HG03045 (cell line): ENCODE data around the gene CBLIF.
A peak's percentile ranks its signal among the peaks of the same experiment; 100 is the strongest.
"Not testable (repeated sequence)": the region's sequence is repeated elsewhere in the genome, so short reads cannot be mapped to it uniquely, and the experiment has no call there.

Experiments used
- ATAC-seq: cut with Tn5 transposase; IDR thresholded peaks from one replicate; pipeline ENCODE4 v1.9.1; 2021; ENCODE audit warnings: mild to moderate bottlenecking, moderate library complexity; ENCODE audit not compliant: unreplicated experiment

CBLIF gene

DNA sequence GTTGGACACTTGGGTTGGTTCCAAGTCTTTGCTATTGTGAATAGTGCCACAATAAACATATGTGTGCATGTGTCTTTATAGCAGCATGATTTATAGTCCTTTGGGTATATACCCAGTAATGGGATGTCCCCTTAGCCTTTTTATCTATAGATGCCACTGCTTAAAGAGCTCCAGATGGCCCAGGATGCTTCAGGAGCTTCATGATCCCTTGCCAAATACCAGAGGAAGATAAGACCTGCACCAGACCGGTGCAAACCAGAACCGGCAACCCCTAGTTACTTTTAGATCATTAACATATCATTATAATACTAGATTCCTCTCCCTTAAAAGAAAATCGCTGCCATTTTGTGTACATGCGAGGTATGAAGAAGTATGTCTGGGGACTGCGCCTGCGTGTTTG is 3.1 kb upstream of the CBLIF start:
- not testable (repeated sequence) for ATAC-seq

DNA sequence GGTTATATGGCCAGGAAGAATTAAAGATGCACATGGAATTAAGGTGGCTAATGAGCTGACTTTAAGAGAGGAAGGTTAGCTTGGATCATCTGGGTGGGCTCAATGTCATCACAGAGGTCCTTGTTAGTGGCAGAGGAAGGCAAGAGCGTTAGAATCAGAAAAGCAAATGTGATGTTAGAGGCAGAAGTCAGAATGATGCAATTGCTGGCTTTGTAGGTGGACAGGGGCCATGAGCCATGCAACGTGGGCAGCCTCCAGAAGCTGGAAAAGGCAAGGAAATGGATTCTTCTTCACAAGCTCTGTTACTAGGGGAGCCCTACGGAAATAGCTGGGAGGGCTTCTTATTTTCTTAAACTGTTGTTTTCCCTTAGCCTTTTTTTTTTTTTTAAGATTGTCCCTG is 2.3 kb upstream of the CBLIF start:
- ATAC-seq = no peak

DNA sequence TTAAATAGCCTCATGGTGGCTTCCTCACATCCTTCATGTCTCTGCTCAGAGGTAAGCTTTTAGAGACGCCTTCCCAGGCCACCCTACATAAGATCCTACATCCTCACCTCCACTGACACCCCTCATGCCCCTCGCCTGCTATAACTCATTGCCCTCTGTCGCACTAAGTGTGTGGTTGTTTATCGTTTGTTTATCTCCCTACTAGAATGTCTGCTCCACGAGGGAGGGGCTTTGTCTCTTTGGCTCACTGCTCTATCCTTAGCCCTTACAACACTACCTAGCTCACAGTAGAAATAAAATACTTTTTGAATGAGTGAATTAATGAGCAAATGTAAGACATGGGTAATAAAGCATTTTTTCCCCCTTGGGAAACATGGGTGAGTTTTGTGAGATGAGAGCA is 1.3 kb upstream of the CBLIF start:
- ATAC-seq = no peak

DNA sequence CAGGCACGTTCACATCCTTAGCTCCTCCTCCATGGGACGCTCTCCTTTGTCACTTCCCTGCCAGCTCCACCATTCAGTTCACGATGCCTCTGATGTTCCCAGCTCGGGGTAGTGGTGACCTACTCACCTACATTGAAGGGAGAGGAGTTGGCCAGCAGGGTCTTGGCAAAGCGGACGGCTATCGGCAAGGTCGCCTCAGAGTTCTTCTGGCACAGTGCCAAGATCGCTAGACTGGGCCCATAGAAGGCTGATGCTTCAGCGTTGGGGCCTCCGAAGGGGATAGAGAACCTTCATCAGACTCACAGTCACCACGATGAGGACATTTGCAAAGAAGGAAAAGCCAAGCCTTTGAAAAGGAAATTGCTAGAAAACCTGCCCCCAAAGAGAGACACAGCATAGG is 3.0 kb downstream of the CBLIF start:
- no peak for ATAC-seq

DNA sequence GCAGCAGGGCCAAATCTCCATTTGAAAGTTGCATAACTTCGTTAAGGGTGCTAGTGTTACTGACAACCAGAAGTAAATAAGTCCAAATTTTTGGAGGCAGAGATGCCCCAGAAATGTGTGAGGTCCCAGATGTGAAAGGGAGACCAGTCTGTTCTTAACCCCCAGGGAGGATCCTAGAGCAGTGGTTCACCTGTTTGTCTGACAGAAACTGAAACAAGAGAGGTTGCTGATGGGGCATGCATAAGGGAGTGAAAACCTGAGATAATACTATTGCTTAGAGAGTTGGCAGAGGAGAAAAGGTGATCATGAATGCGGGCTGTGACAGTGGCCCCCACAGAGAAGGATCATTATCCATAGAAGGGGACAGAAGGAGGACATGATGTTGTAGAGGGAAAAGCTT is 3.8 kb downstream of the CBLIF start:
- no peak for ATAC-seq

DNA sequence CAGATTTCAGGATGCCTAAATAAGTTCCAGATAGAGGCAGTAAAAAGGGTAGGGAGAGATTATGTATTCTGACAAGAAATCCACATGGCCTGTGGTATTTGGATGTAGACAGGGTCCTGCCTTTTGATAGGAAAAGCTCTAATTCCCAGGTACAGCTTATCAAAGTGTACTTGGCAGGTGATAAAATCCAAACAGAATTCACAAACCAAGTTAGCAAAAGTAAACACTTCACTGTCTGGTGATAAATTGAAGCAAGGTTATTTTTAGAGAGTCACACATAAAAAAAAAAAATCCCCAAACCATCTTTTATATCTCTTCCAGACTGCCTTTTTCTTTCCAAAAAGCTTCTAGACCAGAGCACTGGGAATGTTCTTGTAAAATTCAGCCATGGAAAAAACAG is 5.7 kb downstream of the CBLIF start:
- ATAC-seq = no peak

DNA sequence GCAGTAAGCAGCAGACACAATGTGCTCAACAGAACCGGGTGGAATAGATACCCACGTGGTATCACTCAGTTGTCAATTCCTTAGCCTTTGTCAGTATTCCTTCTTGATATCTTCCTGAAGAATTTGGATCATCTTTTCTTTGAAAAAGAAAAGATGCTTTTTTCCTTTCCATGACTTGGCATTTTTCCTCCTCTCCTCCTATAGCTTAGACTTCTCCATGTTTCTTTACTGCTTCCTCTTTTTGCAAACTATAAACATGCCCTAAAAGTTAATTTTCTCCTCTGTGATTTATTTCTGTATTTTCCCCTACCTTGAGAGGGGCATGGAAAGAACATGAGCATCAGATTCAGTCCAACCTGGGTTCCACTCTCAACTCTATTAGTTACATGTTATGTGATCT is 11.7 kb downstream of the CBLIF start:
- no peak for ATAC-seq

DNA sequence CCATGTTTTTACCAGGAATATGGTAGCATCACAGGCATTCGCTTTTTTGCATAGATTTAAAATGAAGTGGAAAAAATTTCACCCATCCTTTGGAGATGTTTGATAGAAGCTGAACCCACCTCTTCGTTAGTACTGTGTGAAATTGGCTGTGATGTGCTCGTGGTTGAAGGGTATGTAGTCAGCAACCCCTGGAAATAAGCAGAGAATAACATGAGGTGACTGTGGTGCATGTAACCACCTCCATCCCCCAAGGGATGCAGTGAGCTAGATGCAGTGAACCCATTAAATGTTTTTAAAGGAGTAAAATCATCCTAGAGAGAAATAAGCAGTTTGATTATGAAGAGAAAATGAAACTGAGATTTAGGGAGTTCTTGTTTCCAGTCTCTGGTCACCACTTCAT is 15.9 kb downstream of the CBLIF start:
- ATAC-seq = no peak

DNA sequence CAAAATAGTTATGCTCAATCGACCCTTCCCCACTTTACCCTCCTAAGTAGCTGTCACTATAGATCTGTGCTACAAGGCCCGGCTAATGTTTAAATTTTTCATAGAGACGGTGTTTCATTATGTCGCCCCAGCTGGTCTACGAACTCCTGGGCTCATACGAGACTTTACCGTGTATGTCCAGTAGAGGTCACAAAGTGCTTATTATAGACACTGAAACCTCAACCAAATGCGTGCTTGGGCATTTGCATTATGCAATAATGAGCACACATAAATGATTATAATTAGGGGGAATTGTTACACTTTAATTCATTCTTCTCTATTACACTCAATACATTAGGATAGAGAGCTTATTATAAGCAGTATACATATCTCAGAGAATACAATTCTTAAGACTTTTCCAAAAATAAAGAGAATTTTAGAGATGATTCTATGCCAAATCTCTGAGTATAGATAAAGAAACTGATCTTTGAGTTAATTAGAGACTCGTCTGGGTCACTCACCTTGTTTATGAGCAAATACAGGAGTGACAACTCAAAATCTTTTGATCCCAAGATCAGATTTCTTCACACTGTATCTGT is 22.2 kb downstream of the CBLIF start:
- ATAC-seq = peak; percentile 76

DNA sequence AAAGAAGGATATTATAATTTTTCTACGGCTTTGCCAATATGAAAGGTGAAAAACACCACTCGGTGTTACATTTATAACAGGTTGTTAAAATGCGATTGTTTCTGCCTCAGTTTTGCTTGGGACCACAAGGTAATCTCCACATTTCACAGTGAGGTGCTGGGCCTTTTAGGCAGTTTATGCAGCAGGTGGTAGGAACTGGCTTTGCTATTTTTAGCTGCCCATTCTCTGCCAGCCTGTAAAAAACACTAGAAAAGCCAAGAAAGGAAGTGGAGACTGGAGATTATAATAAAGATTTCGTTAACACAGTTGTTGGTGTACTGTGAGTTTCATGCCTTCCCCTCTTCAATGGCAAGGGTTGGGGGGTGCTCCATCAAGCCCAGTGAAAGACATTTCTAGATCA is 26.7 kb downstream of the CBLIF start:
- ATAC-seq = no peak

DNA sequence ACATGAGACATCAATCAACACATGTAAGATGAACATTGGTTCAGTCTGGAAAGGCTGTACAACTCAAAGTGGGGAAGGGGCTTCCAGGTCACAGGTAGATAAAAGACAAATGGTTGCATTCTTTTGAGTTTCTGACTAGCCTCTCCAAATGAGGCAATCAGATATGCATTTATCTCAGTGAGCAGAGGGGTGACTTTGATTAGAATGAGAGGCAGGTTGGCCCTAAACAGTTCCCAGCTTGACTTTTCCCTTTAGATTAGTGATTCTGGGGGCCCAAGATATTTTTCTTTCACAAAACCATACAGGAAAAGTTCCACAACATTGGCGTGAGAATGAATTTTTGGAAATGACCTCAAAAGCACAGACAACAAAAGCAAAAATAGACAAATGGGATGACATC is 28.9 kb downstream of the CBLIF start:
- ATAC-seq = not testable (repeated sequence)

DNA sequence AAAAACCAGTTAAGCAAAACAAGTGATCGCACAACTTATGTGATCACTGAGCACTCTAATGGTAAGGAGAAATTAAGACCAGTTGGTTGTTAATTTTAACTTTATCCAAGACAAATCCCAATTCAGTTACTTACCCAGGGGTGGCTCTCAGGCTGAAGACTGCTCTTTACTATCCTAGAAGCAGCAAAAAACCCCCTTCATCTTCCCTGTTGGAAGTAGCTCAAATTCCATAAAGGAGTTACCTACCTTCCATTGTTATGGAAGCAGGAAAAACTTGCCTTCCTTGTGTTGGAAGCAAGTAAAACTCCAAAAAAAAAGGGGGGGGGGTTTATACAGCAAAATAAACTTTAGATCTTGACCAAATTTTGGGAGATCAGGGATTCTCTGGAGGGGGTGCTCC is 29.5 kb downstream of the CBLIF start:
- ATAC-seq = no peak

DNA sequence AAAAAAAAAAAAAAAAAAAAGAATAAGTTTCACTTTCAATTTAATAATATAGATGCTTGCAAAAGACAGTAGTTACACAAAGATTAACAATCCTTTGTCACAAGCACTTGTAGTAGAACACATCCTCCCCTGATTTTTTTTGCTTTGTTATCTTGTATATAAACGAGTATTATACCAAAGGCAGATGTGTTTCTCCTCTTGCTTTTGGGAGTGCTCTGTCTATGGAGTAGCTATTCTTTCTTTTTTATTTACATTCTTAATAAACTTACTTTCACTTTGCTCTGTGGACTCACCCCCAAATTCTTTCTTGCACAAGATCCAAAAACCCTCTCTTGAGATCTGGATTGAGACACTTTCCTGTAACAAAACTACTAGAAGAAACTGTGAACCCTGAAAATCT is 31.3 kb downstream of the CBLIF start:
- ATAC-seq = no peak

DNA sequence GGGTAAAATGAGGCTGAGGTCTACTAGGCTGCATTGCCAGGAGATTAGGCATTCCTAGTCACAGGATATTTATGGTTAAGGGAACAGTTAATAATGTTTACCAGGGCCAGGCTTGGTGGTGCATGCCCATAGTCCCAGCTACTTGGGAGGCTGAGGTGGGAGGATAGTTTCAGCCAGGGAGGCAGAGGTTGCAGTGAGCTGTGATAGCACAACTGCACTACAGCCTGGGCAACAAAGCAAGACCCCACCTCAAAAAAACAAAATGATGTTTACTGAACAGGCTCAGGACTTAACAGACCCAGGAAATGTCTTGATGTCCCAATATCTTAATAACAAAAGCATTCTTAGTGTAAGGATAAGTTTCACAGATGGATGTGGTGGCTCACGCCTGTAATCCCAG is 31.9 kb downstream of the CBLIF start:
- no peak for ATAC-seq

DNA sequence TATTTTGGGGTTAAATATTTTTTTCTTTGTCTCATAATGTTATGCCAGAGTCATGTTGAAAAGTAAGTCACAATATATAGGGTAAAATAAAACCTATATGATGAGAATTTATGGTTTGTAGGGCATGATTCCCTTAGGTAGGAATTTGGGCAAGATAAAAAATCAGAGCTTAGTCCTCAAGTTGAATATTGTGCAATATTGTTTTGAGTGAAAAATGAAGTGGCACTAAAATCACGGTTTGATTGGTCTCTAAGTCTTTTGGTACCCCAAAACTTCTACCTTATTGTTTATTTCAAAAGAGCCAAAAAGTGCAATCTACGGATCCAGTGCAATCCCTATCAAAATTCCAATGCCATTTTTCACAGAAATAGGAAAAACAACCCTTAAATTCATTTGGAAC is 33.1 kb downstream of the CBLIF start:
- no peak for ATAC-seq

DNA sequence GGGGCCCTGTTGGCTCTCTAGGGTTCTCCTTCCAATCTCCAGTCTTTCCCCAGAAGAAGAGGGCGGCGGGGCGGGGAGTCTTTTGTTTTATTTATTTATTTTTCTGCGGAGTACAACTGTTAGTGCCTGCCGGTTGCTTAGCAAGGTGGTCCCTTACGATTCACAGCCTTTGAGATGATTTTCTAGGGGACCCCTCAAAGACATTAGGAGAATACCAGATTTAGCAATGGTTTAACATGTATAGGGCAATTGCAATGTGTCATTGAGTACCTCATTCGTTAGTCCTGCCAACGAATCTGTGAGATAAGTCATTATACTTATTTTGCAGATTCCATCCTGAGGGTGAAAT is 34.4 kb downstream of the CBLIF start:
- no peak for ATAC-seq

DNA sequence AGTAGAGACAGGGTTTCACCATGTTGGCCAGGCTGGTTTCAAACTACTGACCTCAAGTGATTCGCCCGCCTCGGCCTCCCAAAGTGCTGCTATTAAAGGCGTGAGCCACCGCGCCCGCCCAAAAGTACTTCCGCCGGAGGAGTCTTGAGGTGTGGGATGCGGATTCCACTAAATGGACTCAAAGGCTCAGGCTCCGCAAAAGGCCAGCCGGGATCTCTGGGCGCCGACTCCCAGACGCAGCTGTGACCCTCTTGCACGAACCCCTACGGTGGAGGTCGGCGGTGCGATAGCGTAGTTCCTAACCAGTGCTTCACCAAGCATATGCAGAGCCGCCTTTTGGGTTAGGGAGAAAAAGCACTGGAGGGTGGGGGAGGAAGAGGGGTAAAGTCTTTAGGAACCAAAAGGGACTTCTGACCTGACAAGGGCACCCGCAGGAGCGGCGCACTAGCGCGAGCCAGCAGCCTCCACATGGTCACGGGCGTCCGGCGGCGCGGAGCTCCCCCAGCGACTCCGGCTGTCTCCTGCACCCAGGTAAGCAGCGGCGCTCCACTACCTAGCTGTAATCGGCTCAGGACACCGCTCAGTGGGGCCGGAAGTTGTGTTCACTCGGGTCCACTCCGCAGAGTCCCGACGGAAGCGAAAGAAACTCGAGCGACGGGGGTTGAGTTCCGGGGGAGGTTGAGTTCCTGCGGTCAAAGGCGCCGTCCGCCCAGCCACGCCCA is 34.9 kb downstream of the CBLIF start, which contains the start of gene MRPL16:
Gene MRPL16 (minus strand): TSS at position 590 of the 722 bp plus-strand sequence. CDS start 120 bp downstream, at position 470.
- ATAC-seq = peak; percentile 98

DNA sequence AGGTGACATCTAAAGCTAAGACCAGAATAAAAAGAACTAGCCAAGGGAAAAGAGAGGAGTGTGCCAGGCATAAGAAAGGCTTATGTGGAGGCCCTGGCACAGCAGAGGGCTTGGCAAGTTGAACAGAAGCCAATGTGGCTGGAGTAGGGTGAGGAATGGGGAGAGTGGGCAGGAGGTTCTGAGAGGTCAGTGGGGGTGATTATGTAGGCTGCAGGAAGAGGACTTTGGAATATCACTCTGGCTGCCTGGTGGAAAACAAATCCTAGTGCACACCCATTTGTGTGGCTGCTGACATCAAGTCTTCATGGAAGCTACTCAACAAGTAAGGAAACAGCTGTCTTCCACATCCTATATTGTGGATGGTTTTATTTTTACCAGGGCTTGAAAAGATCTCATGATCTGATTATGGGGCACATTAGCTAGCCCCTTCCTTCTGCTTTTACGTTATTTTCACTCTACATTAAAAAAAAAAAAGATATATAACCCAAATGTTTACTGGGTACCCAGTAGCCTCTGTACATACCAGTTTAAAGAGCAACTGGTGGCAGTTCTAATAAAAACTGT is 38.2 kb downstream of the CBLIF start:
- ATAC-seq = no peak

DNA sequence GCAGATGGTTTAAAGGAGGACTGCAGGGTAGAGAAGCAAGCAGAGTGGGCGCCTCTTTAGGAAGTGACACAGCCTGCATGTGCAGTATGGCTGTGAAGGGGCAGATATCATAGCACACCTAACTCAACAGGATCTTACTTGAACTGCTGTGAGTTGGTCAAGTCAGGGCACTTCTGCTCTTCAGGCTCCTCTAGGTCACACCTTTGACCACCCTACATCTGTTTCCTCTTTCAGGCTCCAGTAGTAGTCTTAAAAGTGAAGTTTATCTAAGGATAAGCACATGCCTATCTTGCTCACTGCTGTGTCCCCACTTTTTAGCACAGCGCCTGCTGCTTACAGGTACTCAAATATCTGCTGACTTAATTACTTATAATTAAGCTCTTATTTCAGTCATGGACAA is 41.2 kb downstream of the CBLIF start:
- ATAC-seq = no peak

DNA sequence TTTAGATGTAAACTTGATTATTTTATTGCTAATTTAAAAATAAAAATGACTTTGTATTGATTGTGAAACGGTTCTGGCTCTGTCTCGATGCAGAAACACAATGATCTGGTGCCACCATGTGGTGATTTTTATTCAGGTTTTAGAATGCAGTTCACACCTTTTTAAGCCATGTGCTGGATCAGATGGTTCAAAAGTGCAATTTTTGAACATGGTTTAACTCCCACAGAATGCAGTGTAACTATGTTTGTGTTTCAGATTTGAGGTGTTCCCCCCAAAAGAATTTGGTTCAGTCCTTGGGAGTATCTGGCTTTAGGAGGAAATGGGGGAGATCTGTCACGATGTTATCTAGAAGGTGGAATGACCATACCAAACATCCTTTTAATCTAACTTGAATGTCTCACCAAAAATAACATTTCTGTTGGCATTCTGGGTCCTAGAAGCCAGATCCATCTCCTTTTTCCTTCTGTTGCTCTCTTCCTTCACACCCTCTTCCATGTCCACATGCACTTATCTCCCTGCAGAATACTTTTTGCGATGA is 42.6 kb downstream of the CBLIF start:
- no peak for ATAC-seq

DNA sequence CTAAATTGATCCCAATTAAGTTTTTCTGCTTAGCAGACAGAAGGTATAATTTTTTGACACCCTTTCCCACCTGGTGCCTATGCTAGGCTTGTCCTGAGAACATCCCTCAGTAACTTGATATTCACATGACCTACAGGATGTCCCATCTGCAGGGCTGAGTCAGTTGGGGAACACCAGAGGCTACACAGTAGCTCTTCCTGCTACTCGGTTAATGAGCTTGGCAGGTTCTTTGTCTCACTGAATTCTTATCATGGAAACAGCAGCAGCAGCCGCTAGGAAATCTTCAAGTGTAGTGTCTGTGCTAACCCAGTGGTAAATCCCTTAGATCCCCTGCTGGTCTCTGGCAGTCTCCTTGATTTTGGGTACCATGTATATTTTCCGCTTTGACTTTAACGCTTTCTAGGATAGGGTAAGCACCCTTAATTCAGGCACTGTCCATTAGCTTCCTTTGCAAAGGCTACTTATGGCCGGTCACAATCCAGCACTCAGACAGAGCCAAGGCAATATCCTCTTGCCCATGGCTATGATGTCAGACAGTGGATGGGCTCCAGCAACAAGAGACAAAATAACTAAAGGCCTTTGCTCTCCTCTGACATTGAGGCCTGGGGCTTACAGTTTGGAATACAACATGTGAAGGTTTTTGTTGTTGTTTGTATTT is 43.2 kb downstream of the CBLIF start:
- ATAC-seq = no peak

DNA sequence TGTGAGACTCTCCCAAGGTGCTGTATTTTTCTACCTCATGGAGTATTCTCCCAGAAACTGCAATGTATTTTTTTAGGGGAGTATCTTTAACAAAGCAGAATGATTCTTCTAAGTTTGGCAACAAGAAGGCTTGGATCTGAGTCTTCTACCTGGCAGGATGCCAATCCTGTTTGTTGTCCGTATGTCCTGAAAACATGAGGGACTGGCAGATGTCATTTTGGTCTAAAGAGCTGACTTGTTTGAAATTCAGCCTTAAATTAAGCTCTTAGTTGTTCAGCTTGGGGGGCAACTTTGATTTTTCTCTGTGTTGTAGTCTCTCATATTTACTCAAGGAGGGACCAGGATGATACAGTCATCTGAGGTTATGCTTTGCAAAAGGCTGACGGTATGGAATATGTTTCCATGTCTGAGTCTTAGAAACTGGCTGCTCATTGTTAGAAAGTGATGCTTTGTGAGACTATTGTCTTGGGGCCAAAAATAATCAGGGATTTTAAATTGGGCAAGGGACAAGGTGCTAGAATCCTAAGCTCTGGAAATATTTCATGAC is 44.1 kb downstream of the CBLIF start:
- ATAC-seq = no peak
